RWPE1 (cell line): ENCODE results near the gene BUD23.
"Not testable (repeated sequence)": the region's sequence is repeated elsewhere in the genome, so short reads cannot be mapped to it uniquely, and the experiment has no call there.

Experiments used
- CTCF ChIA-PET: fragments of 350-600 bp; sonication (Branson Sonifier 250); formaldehyde crosslinking; extraction: SDS; loops from one replicate; lab custom pipeline; 2021; lab: Yijun Ruan, JAX
- POLR2A ChIA-PET: fragments of 400-600 bp; formaldehyde crosslinking; extraction: SDS; loops from one replicate; lab custom pipeline; 2020; ENCODE audit warnings: antibody characterized with exemption; ENCODE audit not compliant: low non-redundant PET; lab: Yijun Ruan, JAX
- DNase-seq: peaks from one replicate; pipeline ENCODE4 v3.0.0; 2012; ENCODE audit warnings: low spot score
- H3K27ac ChIP-seq: fragments of 450-650 bp; 2 replicates; pipeline ENCODE4 v1.5.1; 2017
- TF ChIP-seq, protein P1 (sequence below): fragments of 450-650 bp; conservative IDR thresholded peaks from 2 replicates; pipeline ENCODE4 v1.5.1; 2017; ENCODE audit warnings: low read depth, mild to moderate bottlenecking

BUD23 gene

DNA sequence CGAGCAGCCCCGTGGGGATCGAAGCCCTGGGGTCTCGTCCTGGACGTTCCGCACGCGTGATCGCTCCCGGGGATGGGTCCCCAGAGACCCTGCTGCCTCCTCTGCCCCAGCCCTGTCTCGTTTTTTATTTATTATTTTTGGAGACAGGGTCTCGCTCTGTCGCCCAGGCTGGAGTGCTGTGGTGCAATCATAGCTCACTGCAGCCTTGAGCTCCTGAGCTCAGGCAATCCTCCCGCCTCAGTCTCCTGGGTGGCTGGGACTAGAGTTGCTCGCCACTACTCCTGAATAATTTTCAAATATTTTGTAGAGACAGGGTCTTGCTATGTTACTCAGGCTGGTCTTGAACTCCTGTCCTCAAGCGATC lies 36.4 kb downstream of the BUD23 start:
- ChIA-PET POLR2A (no interaction called here), CTCF (interaction anchor here (0.6 to 1.7 kb wide), 5 partner anchors 9 to 219 kb away, joined by 3 to 9 read pairs (median 3); no protein-coding TSS in a partner anchor)
- TF ChIP-seq, protein P1, sequence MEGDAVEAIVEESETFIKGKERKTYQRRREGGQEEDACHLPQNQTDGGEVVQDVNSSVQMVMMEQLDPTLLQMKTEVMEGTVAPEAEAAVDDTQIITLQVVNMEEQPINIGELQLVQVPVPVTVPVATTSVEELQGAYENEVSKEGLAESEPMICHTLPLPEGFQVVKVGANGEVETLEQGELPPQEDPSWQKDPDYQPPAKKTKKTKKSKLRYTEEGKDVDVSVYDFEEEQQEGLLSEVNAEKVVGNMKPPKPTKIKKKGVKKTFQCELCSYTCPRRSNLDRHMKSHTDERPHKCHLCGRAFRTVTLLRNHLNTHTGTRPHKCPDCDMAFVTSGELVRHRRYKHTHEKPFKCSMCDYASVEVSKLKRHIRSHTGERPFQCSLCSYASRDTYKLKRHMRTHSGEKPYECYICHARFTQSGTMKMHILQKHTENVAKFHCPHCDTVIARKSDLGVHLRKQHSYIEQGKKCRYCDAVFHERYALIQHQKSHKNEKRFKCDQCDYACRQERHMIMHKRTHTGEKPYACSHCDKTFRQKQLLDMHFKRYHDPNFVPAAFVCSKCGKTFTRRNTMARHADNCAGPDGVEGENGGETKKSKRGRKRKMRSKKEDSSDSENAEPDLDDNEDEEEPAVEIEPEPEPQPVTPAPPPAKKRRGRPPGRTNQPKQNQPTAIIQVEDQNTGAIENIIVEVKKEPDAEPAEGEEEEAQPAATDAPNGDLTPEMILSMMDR: no peak
- peak overlapping the region; percentile 89 for H3K27ac ChIP-seq
- no peak for DNase-seq

DNA sequence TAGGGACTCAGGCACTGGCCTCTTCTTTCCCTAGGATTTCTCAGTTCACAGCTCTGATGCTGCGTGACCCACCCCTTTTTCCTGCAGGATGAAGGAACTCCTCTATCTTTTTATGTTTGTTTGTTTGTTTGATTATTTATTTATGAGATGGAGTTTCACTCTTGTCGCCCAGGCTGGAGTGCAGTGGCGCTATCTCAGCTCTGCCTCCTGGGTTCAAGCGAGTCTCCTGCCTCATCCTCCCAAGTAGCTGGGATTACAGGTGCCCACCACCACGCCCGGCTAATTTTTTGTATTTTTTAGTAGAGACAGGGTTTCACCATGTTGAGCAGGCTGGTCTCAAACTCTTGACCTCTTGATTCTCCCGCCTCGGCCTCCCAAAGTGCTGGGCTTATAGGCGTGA lies 37.0 kb downstream of the BUD23 start:
- DNase-seq, POLR2A ChIA-PET: not testable (repeated sequence)
- peak overlapping the region; percentile 89 for H3K27ac ChIP-seq
- CTCF ChIA-PET: interaction anchor here (0.7 to 1.7 kb wide), 4 partner anchors 8 to 220 kb away, joined by 3 to 9 read pairs (median 4); no protein-coding TSS in a partner anchor

DNA sequence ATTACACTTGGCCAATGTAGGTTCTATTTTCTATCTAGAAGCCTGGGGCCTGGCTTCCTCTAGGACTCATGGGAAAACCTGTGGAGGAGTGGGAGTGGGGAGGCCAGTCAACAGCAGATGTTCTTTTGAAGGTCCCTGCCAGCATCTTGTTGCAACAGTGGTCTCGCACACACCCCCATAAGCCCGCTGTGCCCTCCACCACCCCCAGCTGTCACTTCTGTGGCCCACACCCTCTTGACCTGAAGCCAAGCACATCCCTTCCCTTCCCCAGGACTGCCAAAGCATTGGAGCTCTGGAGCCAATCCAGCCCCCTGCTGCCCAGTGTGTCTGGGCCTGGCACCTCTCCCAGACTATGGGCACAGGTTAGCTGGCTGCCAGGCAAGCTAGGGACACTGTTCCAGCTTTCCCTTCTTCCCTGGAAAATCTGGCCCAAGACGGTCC lies 38.0 kb downstream of the BUD23 start:
- H3K27ac ChIP-seq: peak overlapping the region; percentile 89
- ChIA-PET CTCF (interaction anchor here (0.8 to 1.2 kb wide), 2 partner anchors 13 to 53 kb away, joined by 4 to 7 read pairs; partner anchors contain the start of gene VPS37D), POLR2A (interaction anchor here (0.6 kb wide), 1 partner anchor 184 kb away, joined by 3 read pairs; no protein-coding TSS in a partner anchor)
- no peak for DNase-seq
- TF ChIP-seq, protein P1: no peak

DNA sequence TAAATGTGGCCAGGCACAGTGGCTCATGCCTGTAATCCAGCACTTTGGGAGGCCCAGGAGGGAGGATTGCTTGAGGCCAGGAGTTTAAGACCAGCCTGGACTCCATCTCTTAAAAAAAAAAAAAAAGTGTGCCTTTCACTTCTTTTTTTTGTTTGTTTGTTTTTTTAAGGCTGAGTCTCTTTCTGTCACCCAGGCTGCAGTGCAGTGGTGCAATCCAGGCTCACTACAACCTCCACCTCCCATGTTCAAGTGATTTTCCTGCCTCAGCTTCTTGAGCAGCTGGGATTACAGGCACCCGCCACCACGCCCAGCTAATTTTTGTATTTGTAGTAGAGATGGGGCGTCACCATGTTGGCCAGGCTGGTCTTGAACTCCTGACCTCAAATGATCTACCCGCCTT lies 38.8 kb downstream of the BUD23 start:
- H3K27ac ChIP-seq: peak overlapping the region; percentile 89
- CTCF ChIA-PET: interaction anchor here (1.2 kb wide), 1 partner anchor 12 kb away, joined by 7 read pairs; no protein-coding TSS in a partner anchor

DNA sequence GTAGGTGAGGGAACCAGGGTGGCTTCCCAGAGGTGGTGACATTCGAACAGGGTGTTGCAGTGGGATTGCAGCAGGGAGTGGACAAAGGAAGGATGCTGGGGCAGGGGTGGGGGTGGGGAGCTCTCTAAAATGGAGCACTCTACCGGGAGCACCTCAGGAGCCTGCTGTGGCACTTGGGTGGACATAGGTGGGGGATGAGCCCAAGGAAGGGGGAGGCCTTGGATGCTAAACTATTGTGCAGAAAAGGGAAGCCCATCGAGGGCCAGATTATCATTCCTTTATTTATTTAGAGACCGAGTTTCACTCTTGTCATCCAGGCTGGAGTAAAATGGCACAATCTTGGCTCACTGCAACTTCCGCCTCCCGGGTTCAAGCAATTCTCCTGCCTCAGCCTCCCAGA lies 39.4 kb downstream of the BUD23 start:
- POLR2A ChIA-PET: no interaction called here
- peak overlapping the region; percentile 89 for H3K27ac ChIP-seq
- CTCF ChIA-PET: no interaction called here
- TF ChIP-seq, protein P1: no peak
- no peak for DNase-seq

More for the DNA sequence above, 38.8 kb downstream of the BUD23 start:
- DNase-seq, POLR2A ChIA-PET: not testable (repeated sequence)

DNA sequence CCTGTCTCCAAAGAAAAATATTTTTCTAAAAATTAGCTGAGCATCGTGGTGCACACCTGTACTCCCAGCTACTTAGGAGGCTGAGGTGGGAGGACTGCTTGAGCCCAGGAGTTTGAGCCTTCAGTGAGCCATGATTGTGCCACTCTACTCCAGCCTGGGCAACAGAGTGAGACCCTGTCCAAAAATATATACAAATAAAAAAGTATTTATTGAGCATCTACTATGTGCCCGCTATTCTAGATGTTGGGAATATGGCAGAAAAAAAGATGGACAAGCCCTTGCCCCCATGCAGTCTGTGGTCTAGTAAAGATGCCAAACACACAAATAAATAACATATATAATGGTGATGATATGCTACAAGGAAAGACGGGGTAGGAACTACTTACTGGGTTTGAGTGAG lies 40.4 kb downstream of the BUD23 start:
- ChIA-PET POLR2A (no interaction called here), CTCF (no interaction called here)
- TF ChIP-seq, protein P1: no peak
- no peak for DNase-seq
- no peak overlapping the region for H3K27ac ChIP-seq

DNA sequence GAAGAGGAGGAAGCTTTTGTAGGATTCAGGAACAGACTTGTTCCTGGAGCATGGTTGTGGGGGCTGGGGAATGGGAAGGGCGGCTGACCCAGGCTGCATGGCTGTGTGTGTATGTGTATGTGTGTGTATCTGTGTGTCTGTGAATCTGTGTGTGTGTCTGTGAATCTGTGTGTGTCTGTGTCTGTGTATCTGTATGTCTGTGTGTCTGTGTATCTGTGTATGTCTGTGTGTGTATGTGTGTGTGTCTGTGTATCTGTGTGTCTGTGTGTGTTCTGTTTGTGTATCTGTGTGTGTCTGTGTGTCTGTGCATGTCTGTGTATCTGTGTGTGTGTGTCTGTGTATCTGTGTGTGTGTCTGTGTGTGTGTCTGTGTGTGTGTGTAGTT lies 42.7 kb downstream of the BUD23 start:
- POLR2A ChIA-PET: no interaction called here
- DNase-seq: no peak
- H3K27ac ChIP-seq: no peak overlapping the region
- CTCF ChIA-PET: interaction anchor here (0.7 to 1.9 kb wide), 9 partner anchors 9 to 203 kb away, joined by 3 to 24 read pairs (median 3); partner anchors contain the start of gene VPS37D
- TF ChIP-seq, protein P1: peak; percentile 76
